ENCODE measurements around the gene VTI1A. TPM values are rescaled to one million over a fixed set of nuclear protein-coding genes. Genes with fewer than 3 reads are reported as not detected.

VTI1A gene
- total RNA-seq, 2 donors from 2014 or later = 71.6 to 139 TPM

GRCh38 chr10:112848228-112848627 is 401.2 kb downstream of the VTI1A start:
- ATAC-seq (ENCODE audit: insufficient number of reproducible peaks, low FRiP score, low read depth) (no peak), DNase-seq (ENCODE audit: low spot score) (no peak)
- Histone ChIP-seq H3K27ac (no peak overlapping the region), H3K27me3 (replicated peaks; ENCODE audit: insufficient read depth) (no peaks in the 10 kb centered on the region), H3K9me3 (peaks cover 10% of the 10 kb centered on the region), H3K36me3 (no peaks in the 10 kb centered on the region), H3K4me3 (no peak overlapping the region), H3K4me1 (ENCODE audit: control insufficient read depth in 1 of 2, low read depth in 2 of 2) (no peaks in the 10 kb centered on the region)
- TF ChIP-seq CTCF (IDR thresholded peaks at IDR 0.05) = no peak

DNA sequence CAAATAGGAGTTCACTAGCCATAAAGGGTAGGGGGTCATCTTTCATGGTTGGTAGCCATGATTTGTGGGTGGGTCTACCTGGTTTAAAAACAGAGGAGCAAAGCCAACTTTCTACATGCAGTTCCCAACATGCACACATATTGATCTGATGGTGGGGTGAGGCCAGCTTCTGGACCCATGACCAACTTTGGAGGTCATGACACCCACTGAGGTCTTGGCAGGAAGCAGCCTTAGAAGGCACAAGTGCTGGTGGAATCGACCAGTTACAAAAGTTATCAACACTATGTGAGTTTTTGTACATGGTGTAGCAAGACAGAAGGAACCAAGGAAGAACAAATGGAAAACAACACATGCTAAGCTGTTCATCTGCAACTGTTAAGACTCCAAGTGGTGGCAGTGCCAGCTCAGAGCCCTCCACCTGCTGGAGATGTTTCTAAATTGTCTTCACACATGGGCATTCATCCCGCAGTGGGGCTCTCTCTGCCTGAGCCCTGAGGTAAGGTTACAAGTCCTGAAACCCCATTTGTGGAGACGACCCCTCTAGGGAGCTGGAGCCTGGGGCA is 401.9 kb downstream of the VTI1A start:
- H3K4me3 ChIP-seq = no peak overlapping the region
- ATAC-seq (ENCODE audit: insufficient number of reproducible peaks, low FRiP score, low read depth) = no peak
- H3K9me3 ChIP-seq = peaks cover 10% of the 10 kb centered on the region
- H3K27ac ChIP-seq = no peak overlapping the region
- no peak for TF ChIP-seq CTCF (IDR thresholded peaks at IDR 0.05)
- DNase-seq (ENCODE audit: low spot score) = no peak
- no peaks in the 10 kb centered on the region for H3K27me3 ChIP-seq (replicated peaks; ENCODE audit: insufficient read depth)
- no peaks in the 10 kb centered on the region for H3K36me3 ChIP-seq
- H3K4me1 ChIP-seq (ENCODE audit: control insufficient read depth in 1 of 2, low read depth in 2 of 2) = no peaks in the 10 kb centered on the region

DNA sequence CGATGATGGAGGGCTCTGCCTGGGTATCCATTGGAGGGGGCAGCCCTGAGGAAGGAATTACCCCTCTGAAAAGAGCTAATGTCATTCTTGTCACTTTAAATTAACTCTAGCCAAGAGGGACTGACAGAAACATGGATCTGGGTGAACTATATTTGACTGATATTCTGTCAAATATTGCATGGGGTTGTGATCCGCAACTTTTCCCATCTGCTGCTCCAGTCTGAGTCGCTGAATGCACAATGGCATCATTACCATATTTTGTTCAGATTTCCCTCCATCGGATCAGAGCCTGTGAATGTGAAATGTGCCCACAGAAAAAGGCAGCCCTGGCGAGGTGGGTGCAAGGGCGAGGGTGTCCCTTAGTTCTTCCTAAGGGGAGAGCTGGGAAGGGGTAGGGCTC is 402.5 kb downstream of the VTI1A start:
- H3K27me3 ChIP-seq (replicated peaks; ENCODE audit: insufficient read depth) = no peaks in the 10 kb centered on the region
- TF ChIP-seq CTCF (IDR thresholded peaks at IDR 0.05) = no peak
- no peak overlapping the region for H3K4me3 ChIP-seq
- H3K4me1 ChIP-seq (ENCODE audit: control insufficient read depth in 1 of 2, low read depth in 2 of 2) = no peaks in the 10 kb centered on the region
- no peak overlapping the region for H3K27ac ChIP-seq
- DNase-seq (ENCODE audit: low spot score) = no peak
- ATAC-seq (ENCODE audit: insufficient number of reproducible peaks, low FRiP score, low read depth) = no peak
- peaks cover 10% of the 10 kb centered on the region for H3K9me3 ChIP-seq
- no peaks in the 10 kb centered on the region for H3K36me3 ChIP-seq

GRCh38 chr10:112851181-112851580 is 404.2 kb downstream of the VTI1A start:
- Histone ChIP-seq H3K27me3 (replicated peaks; ENCODE audit: insufficient read depth) (no peaks in the 10 kb centered on the region), H3K27ac (no peak overlapping the region), H3K4me1 (ENCODE audit: control insufficient read depth in 1 of 2, low read depth in 2 of 2) (no peaks in the 10 kb centered on the region), H3K9me3 (peaks cover 10% of the 10 kb centered on the region), H3K36me3 (no peaks in the 10 kb centered on the region), H3K4me3 (no peak overlapping the region)
- TF ChIP-seq CTCF (IDR thresholded peaks at IDR 0.05) = no peak
- DNase-seq (ENCODE audit: low spot score) = no peak
- ATAC-seq (ENCODE audit: insufficient number of reproducible peaks, low FRiP score, low read depth) = no peak

DNA sequence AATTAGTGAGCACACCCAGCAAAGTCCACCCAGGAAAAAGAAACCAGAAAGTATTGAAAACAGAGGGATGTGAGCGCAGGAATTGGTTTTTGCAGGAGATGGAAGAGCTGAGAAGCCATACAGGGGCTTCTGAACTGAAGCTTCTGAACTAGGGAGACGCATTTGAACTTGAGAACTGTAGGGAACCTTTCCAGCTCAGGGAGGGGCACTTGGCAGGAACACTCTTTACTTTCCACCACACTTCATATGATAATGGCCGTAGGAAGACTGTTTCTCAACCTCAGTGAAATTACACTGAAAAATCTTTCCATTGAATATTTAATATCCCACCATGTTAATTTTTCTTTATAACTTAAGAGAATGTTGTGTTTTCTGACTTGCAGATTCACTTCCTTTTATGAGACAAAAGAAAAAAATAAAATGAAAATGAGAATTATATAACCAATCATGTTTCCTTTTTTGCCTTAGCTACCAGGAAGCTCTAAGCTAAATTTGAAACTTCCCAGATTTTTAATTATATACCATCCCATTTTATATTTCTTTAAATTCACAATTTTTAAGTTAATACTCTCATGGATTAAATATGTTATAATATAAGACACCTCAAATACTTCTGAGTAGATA is 404.7 kb downstream of the VTI1A start:
- Histone ChIP-seq H3K27me3 (replicated peaks; ENCODE audit: insufficient read depth) (no peaks in the 10 kb centered on the region), H3K4me1 (ENCODE audit: control insufficient read depth in 1 of 2, low read depth in 2 of 2) (no peaks in the 10 kb centered on the region), H3K27ac (no peak overlapping the region), H3K36me3 (no peaks in the 10 kb centered on the region), H3K9me3 (peaks cover 10% of the 10 kb centered on the region), H3K4me3 (no peak overlapping the region)
- TF ChIP-seq CTCF (IDR thresholded peaks at IDR 0.05) = no peak
- DNase-seq (ENCODE audit: low spot score) (no peak), ATAC-seq (ENCODE audit: insufficient number of reproducible peaks, low FRiP score, low read depth) (no peak)

All from thoracic aorta (tissue), 2 donors.